GM13977 (cell line): ENCODE data around the gene CDKL4.

Source experiments
- DNase-seq: peaks from one replicate; pipeline ENCODE4 v3.0.0; 2012; ENCODE audit warnings: low spot score
- CTCF ChIP-seq: IDR thresholded peaks from 2 replicates; pipeline ENCODE4 v1.5.1; 2012; ENCODE audit warnings: mild to moderate bottlenecking, control low read depth; ENCODE audit not compliant: insufficient read depth; ENCODE audit errors: extremely low read depth, missing control alignments
- in situ Hi-C: fragments of 300-500 bp; cut with MboI; formaldehyde crosslinking; loops from one replicate; pipeline ENCODE4 v1.12.0; 2022; ENCODE audit warnings: low sequenced_read_pairs, low pct_unique_long_range_greater_than_20kb, mixed read lengths, inconsistent platforms; ENCODE audit not compliant: unreplicated experiment

CDKL4 gene

GRCh38 chr2:39243469-39244123 lies at the start of gene CDKL4:
Gene CDKL4, minus strand, starts transcription at chr2:39243970.
- peak; percentile 34 for DNase-seq
- in situ Hi-C loops = loop anchor here (25.0 kb wide), 1 partner anchor 494 kb away; no protein-coding TSS in a partner anchor
- TF ChIP-seq CTCF = no peak

GRCh38 chr2:39290433-39290832 lies 46.7 kb upstream of the CDKL4 start:
- in situ Hi-C loops = no loop called here
- DNase-seq = no peak
- TF ChIP-seq CTCF = no peak

- DNase-seq = no peak
- no peak for TF ChIP-seq CTCF
- in situ Hi-C loops = no loop called here
Observed at GRCh38 chr2:39289609-39290008, 45.8 kb upstream of the CDKL4 start.

GRCh38 chr2:39283561-39283960 lies 39.8 kb upstream of the CDKL4 start:
- in situ Hi-C loops = no loop called here
- no peak for DNase-seq
- TF ChIP-seq CTCF = no peak

- TF ChIP-seq CTCF = no peak
- no peak for DNase-seq
- in situ Hi-C loops = no loop called here
Observed at GRCh38 chr2:39281391-39281790, 37.6 kb upstream of the CDKL4 start.

GRCh38 chr2:39275016-39275415 lies 31.2 kb upstream of the CDKL4 start:
- in situ Hi-C loops = no loop called here
- no peak for TF ChIP-seq CTCF
- no peak for DNase-seq
